Measurements from ENCODE around the gene SRSF10.

The SRSF10 gene

GRCh38 chr1:23916209-23917131, 63.7 kb downstream of the SRSF10 start:
- DNase-seq (ENCODE audit: insufficient read length, low spot score) (peak; percentile 59), FAIRE-seq (peak; percentile 87)
- TF ChIP-seq PAX5 (IDR thresholded peaks at IDR 0.05; ENCODE audit: insufficient read depth, low read length, severe bottlenecking) (no peak), SPI1 (IDR thresholded peaks at IDR 0.05; ENCODE audit: low read depth, low read length) (peak; percentile 79)

DNA sequence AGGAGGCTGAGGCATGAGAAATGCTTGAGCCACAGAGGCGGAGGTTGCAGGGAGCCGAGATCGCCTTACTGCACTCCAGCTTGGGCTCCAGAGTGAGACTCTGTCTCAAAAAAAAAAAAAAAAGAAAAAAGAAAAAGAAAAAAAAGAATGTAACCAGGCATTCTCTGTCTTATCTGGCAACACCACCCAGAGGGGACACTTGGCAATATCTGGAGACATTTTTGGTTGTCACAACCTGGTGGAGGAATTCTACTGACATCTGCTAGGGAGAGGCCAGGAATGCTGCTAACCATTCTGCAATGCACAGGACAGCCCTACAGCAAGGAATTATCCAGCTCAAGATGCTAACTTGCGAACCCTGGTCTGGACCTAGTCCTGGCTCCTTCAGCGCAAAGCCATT, 64.7 kb downstream of the SRSF10 start:
- TF ChIP-seq TAF1 (IDR thresholded peaks at IDR 0.05; ENCODE audit: low read depth, low read length) (no peak), SPI1 (IDR thresholded peaks at IDR 0.05; ENCODE audit: low read depth, low read length) (no peak), POLR2A (IDR thresholded peaks at IDR 0.05; ENCODE audit: low read depth, low read length) (no peak), POLR2AphosphoS5 (IDR thresholded peaks at IDR 0.05; ENCODE audit: low read depth, low read length) (no peak), POU2F2 (IDR thresholded peaks at IDR 0.05; ENCODE audit: low read depth, low read length) (no peak), PAX5 (IDR thresholded peaks at IDR 0.05; ENCODE audit: insufficient read depth, low read length, severe bottlenecking) (no peak)
- FAIRE-seq: no peak

GRCh38 chr1:23914921-23915320, 65.2 kb downstream of the SRSF10 start:
- no peak for TF ChIP-seq SPI1 (IDR thresholded peaks at IDR 0.05; ENCODE audit: low read depth, low read length)
- no peak for TF ChIP-seq TAF1 (IDR thresholded peaks at IDR 0.05; ENCODE audit: low read depth, low read length)
- no peak for TF ChIP-seq POLR2A (IDR thresholded peaks at IDR 0.05; ENCODE audit: low read depth, low read length)
- no peak for TF ChIP-seq POLR2AphosphoS5 (IDR thresholded peaks at IDR 0.05; ENCODE audit: low read depth, low read length)
- TF ChIP-seq POU2F2 (IDR thresholded peaks at IDR 0.05; ENCODE audit: low read depth, low read length): no peak
- no peak for TF ChIP-seq PAX5 (IDR thresholded peaks at IDR 0.05; ENCODE audit: insufficient read depth, low read length, severe bottlenecking)
- DNase-seq (ENCODE audit: insufficient read length, low spot score) (no peak), FAIRE-seq (no peak)

More for the DNA sequence above, 64.7 kb downstream of the SRSF10 start:
- DNase-seq (ENCODE audit: insufficient read length, low spot score): no peak

Data from GM12891 (cell line).